SK-N-SH treated with all-trans-retinoic acid at 6 μM for 48 hours (cell line): ENCODE results near the gene LDHAL6A.

Experiments used
- ATAC-seq: fragments of 200-7000 bp; cut with Tn5 transposase; 3 replicates; pipeline ENCODE4 v1.9.1; 2020; ENCODE audit warnings: mild to moderate bottlenecking, moderate library complexity
- ARNTL ChIP-seq: fragments of 450-650 bp; formaldehyde crosslinking; IDR thresholded peaks from 2 replicates; pipeline ENCODE4 v1.5.0; 2020; ENCODE audit warnings: low read depth, mild to moderate bottlenecking, moderate library complexity, borderline replicate concordance
- CREB5 ChIP-seq: fragments of 250-450 bp; sonication (Bioruptor Pico); IDR thresholded peaks from 2 replicates; pipeline ENCODE4 v1.5.1; 2020; ENCODE audit warnings: low read depth, mild to moderate bottlenecking, moderate library complexity
- CSDC2 ChIP-seq: fragments of 250-450 bp; sonication (Bioruptor Pico); IDR thresholded peaks from 2 replicates; pipeline ENCODE4 v1.5.0; 2020; ENCODE audit warnings: mild to moderate bottlenecking, moderate library complexity
- CSRNP3 ChIP-seq: fragments of 250-450 bp; sonication (Bioruptor Pico); IDR thresholded peaks from 2 replicates; pipeline ENCODE4 v1.5.1; 2021; ENCODE audit warnings: mild to moderate bottlenecking, moderate library complexity
- ESRRG ChIP-seq: fragments of 250-450 bp; sonication (Bioruptor Pico); IDR thresholded peaks from 2 replicates; pipeline ENCODE4 v1.6.1; 2021; ENCODE audit warnings: mild to moderate bottlenecking
- GLIS3 ChIP-seq: fragments of 250-450 bp; sonication (Bioruptor Pico); IDR thresholded peaks from 2 replicates; pipeline ENCODE4 v1.5.0; 2020; ENCODE audit warnings: mild to moderate bottlenecking, moderate library complexity
- ISL1 ChIP-seq: fragments of 250-450 bp; sonication (Bioruptor Pico); IDR thresholded peaks from 2 replicates; pipeline ENCODE4 v2.1.2; 2022; ENCODE audit warnings: mild to moderate bottlenecking, moderate library complexity
- OSR1 ChIP-seq: fragments of 250-450 bp; sonication (Bioruptor Pico); IDR thresholded peaks from 2 replicates; pipeline ENCODE4 v1.8.0; 2022; ENCODE audit warnings: moderate library complexity, mild to moderate bottlenecking, inconsistent platforms
- PATZ1 ChIP-seq: fragments of 250-450 bp; sonication (Bioruptor Pico); IDR thresholded peaks from 2 replicates; pipeline ENCODE4 v1.8.0; 2020; ENCODE audit warnings: mild to moderate bottlenecking, moderate library complexity, borderline replicate concordance
- POU6F1 ChIP-seq: fragments of 250-450 bp; sonication (Bioruptor Pico); IDR thresholded peaks from 2 replicates; pipeline ENCODE4 v1.8.0; 2021; ENCODE audit warnings: low read depth, mild to moderate bottlenecking, moderate library complexity, borderline replicate concordance
- PPARA ChIP-seq: fragments of 250-450 bp; sonication (Bioruptor Pico); IDR thresholded peaks from 2 replicates; pipeline ENCODE4 v1.5.0; 2020; ENCODE audit warnings: mild to moderate bottlenecking, borderline replicate concordance
- SNAI2 ChIP-seq: fragments of 250-450 bp; sonication (Bioruptor Pico); IDR thresholded peaks from 2 replicates; pipeline ENCODE4 v1.5.0; 2020; ENCODE audit warnings: mild to moderate bottlenecking, moderate library complexity
- TCF4 ChIP-seq: fragments of 250-450 bp; sonication (Bioruptor Pico); IDR thresholded peaks from 2 replicates; pipeline ENCODE4 v1.8.0; 2021; ENCODE audit warnings: mild to moderate bottlenecking, moderate library complexity, borderline replicate concordance
- TSHZ2 ChIP-seq: fragments of 250-450 bp; sonication (Bioruptor Pico); IDR thresholded peaks from 2 replicates; pipeline ENCODE4 v1.5.0; 2020; ENCODE audit warnings: mild to moderate bottlenecking, moderate library complexity
- ZFP3 ChIP-seq: fragments of 250-450 bp; sonication (Bioruptor Pico); IDR thresholded peaks from 2 replicates; pipeline ENCODE4 v1.5.0; 2020; ENCODE audit warnings: mild to moderate bottlenecking, moderate library complexity
- ZFP30 ChIP-seq: fragments of 450-650 bp; formaldehyde crosslinking; IDR thresholded peaks from 2 replicates; pipeline ENCODE4 v1.5.0; 2022; ENCODE audit warnings: mild to moderate bottlenecking, moderate library complexity
- ZNF565 ChIP-seq: fragments of 450-650 bp; formaldehyde crosslinking; conservative IDR thresholded peaks from 2 replicates; pipeline ENCODE4 v1.5.0; 2020; ENCODE audit warnings: low read depth, mild to moderate bottlenecking, moderate library complexity
- ZNF70 ChIP-seq: fragments of 450-650 bp; formaldehyde crosslinking; IDR thresholded peaks from 2 replicates; pipeline ENCODE4 v1.5.0; 2020; ENCODE audit warnings: mild to moderate bottlenecking, moderate library complexity
- ZNF8 ChIP-seq: fragments of 450-650 bp; formaldehyde crosslinking; IDR thresholded peaks from 2 replicates; pipeline ENCODE4 v1.5.0; 2020; ENCODE audit warnings: mild to moderate bottlenecking, moderate library complexity

The LDHAL6A gene

GRCh38 chr11:18485913-18486528 lies 30.4 kb downstream of the LDHAL6A start:
- no peak for ATAC-seq
- TF ChIP-seq CSRNP3 (no peak), SNAI2 (CRISPR knock-in tag) (no peak), ZFP30 (no peak), ISL1 (CRISPR knock-in tag) (no peak), PATZ1 (CRISPR knock-in tag) (no peak), ESRRG (CRISPR knock-in tag) (no peak), CSDC2 (no peak), PPARA (CRISPR knock-in tag) (no peak), ZFP3 (no peak), ZNF8 (CRISPR knock-in tag) (no peak), CREB5 (CRISPR knock-in tag) (no peak), ARNTL (CRISPR knock-in tag) (no peak), TSHZ2 (CRISPR knock-in tag) (no peak), ZNF70 (CRISPR knock-in tag) (no peak), ZNF565 (no peak), GLIS3 (CRISPR knock-in tag) (no peak), POU6F1 (CRISPR knock-in tag) (no peak), OSR1 (CRISPR knock-in tag) (no peak), TCF4 (CRISPR knock-in tag) (no peak)

GRCh38 chr11:18490319-18490718 lies 34.7 kb downstream of the LDHAL6A start:
- no peak for ATAC-seq
- TF ChIP-seq ZFP3 (no peak), PPARA (CRISPR knock-in tag) (no peak), CSRNP3 (no peak), ARNTL (CRISPR knock-in tag) (no peak), OSR1 (CRISPR knock-in tag) (no peak), TCF4 (CRISPR knock-in tag) (no peak), POU6F1 (CRISPR knock-in tag) (no peak), ZFP30 (no peak), PATZ1 (CRISPR knock-in tag) (no peak), CREB5 (CRISPR knock-in tag) (no peak)
